Dermis microvascular lymphatic vessel endothelial cell (primary cell): ENCODE measurements around the gene C19orf12. TPM values are rescaled to one million over a fixed set of nuclear protein-coding genes. Genes with fewer than 3 reads are reported as not detected.
"Not testable (repeated sequence)": the region's sequence is repeated elsewhere in the genome, so short reads cannot be mapped to it uniquely, and the experiment has no call there.

Experiments
- DNase-seq, 2 donors: peaks; one replicate each; pipeline versions ENCODE4 v3.0.0 to v3.0.0-alpha.2; 2010; ENCODE audit warnings: low read depth in 2 of 2
- total RNA-seq: library from RNA; depleted of rRNA; stranded (reverse); fragments of >200 nt; gene quantifications from 2 replicates; pipeline ENCODE4 v1.2.1, GENCODE V29; 2014

C19orf12 gene
- total RNA-seq, 1 donor from 2014 or later, result 12.3 TPM

DNA sequence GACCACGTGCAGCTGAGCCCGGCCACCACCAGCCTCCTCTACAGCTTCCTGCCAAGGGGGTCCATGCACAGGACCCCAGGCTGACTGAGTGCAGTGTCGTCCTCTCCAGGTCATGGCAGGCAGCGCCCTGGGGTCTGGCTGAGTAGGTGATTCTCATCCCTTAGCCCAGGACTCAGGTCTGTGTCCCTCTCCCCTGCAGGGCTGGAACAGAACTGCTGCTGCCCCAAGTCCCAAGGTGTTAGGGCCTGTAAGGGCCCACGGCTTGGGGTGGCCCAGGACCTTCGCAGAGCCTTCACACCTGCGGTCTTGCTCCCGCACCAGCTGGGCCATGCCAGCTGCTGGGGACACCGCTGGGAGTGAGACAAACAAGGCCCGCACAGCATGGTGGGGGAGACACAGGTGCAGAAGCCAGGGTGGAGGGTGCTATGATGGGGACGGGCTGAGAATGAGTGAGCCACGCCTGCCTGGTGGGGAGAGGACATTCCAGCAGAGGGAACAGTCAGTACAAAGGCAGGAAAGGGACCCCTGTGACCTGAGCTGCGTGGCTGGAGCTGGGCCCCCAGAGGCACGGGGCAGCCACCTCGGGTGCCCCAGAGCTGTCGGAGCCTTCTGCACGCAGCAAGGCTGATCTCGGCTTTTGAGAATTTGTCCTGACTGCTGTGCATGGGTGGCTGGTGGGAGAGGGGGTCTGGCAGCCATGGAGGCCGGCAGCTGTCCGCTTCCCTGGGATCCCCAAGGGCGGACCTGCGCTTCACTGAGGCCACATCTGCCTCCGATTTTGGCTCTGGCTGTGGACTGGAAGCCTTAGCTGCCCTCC lies 37.9 kb downstream of the C19orf12 start:
- no peak for DNase-seq

DNA sequence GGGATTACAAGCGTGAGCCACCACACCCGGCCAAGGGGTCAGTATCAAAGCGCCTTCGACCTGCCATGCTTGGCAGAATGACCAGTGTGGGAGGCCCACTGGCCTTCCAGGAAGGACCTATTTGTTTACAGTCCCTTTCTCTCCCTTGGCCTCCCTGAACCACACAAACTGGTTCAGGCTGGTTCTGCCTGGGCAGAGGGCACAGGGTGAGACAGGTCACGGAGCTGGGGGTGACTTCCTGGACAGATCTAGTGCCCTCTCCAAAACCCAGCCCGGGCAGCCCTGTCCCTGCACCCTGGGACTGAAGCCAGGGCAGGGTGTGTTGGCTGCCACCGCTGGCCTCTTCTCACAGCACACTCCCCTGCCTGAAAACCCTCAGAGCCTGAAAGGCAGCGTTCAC lies 38.5 kb downstream of the C19orf12 start:
- no peak for DNase-seq

DNA sequence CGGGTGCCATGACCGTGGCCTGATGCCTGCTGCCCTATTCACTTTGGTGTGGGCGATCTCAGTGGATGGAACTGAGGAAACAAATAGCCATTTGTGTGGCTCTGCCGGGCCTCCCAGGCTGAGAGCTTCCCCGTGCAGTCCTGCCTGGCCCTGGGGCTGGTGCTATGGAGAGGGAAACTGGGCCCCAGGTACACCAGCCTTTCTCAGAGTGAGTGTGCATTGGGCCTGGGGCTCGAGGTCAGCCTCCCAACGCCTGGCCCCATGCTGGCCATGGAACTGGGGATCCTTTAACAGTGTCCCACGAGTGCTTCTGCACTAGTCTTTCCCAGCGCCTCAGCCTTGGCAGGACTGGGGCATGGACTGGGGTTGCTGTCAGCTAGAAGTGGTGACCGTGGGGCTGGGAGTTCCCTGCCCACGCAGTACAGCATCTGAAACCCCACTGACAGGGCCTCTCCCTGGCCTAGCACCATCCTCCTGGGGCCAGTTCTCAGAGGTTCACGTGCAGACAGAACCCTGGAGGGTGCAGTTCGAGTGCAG lies 39.3 kb downstream of the C19orf12 start:
- no peak for DNase-seq

DNA sequence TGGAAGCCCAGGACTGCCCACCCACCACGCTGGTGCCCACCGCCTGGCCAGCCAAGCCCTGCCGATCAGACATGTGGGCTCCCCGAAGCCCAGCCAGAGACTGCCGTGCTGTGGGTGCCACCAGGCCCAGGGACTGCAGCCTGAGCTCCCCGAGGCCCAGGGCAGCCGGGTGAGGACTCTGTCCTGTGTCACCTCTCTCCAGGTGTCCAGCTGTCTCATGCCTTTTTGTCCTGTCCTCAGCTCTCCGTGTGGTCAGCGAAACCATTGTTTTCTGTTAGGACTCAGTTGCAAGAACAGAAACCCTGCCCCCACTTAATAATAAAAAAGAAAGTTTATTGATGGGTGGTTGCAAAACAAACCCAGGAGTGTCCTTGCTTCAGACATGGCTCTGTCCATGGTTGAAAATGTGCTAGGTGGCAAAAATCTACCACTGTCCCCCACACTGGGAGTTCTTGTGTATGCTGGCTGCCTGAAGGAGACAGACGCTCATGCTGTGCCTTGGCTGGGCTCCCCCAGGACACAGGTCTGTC lies 39.9 kb downstream of the C19orf12 start:
- DNase-seq, result no peak

DNA sequence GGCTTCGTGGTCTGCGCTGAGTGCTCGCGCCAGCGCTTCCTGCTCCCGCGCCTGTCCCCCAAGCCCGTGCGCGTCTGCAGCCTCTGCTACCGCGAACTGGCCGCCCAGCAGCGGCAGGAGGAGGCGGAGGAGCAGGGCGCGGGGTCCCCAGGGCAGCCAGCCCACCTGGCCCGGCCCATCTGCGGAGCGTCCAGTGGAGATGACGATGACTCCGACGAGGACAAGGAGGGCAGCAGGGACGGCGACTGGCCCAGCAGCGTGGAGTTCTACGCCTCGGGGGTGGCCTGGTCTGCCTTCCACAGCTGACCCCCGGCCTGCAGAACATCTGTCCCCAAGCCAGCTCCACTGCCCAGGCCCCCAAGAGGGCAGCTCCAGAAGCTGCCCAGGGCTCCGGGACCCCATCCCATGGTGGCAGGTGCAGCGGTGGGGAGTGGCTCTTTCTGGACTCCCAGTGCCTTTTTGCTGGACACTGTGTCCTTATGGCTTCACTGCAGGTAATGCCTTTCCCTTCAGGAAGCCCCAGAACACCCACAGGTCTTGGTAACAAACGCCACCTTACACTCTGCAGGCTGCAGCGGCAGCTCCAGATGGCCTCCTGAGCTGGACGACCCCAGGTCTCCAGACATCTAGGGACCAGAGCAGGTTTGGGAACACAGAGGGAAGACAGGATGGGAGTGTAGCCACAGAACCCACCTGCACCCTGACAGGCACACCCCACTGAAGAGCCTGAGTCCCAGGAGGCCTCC lies 40.5 kb downstream of the C19orf12 start:
- no peak for DNase-seq

DNA sequence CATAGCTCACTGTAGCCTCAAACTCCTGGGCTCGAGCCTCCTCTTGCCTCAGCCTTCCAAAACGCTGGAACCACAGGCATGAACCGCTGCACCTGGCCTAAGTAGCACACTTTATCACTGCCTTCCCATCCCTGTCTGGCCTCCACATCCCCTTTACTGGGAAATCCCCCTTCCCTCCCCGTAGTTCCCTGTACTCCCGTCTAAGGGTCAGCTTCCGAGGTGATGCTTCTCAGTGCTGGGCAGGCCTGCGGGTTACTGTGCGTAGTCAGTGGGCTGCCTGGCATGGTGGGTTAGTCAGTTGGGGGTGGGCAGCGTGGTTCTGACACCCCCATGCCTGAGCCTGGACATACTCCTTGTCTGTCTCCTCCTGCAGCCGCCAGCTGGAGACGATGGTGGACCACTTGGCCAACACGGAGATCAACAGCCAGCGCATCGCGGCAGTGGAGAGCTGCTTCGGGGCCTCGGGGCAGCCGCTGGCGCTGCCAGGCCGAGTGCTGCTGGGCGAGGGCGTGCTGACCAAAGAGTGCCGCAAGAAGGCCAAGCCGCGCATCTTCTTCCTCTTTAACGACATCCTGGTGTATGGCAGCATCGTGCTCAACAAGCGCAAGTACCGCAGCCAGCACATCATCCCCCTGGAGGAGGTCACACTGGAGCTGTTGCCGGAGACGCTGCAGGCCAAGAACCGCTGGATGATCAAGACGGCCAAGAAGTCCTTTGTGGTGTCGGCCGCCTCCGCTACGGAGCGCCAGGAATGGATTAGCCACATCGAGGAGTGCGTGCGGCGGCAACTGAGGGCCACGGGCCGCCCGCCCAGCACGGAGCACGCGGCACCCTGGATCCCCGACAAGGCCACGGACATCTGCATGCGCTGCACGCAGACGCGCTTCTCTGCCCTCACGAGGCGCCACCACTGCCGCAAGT lies 41.4 kb downstream of the C19orf12 start:
- DNase-seq, result no peak

DNA sequence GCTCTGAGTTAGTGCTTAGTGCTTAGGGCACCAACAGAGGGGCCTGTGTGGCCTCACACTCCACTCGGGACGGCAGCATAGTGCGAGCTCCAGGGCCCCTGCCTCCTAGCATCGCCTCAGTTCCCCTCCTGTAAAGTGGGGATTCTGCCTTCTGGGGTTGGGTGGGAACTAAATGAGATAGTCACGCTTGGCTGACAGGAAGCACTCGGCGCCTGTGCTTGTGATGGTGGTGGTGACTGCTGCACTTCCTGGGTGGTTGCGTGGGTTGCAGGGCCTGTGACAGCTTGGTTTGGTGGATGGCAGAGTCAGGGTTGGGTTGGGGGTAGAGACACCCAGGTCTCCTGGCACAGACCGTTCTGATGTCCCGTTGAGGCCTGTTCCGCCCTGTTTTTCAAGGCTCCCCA lies 42.1 kb downstream of the C19orf12 start:
- DNase-seq, result no peak

DNA sequence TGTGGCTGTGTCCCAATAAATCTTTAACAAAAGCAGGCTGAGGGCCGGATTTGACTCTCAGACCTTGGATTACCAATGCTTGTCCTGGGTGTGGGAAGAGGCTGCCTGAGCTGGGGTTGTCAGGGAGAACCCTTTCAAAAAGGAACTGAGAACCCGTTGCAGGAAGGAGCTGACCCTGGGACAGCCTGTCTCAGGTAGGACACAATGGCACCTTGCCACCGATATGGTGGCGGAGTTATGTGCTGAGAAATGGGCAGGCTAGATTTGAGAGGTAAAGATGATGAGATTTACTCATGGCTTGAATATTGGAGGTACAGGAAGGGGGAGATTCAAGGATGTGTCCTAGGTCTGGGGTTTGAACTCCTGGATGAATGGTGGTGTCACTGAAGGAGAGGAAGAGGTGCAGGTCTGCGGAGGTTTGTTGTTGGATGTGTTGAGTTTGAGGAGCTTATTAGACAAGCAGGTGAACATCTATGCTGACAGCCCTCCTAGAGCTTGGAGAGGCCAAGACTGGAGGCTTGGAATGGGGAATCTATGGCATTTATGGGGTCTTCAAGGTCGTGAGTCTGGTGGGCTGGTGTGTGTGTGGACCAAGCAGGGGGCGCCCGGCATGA lies 42.6 kb downstream of the C19orf12 start:
- no peak for DNase-seq

DNA sequence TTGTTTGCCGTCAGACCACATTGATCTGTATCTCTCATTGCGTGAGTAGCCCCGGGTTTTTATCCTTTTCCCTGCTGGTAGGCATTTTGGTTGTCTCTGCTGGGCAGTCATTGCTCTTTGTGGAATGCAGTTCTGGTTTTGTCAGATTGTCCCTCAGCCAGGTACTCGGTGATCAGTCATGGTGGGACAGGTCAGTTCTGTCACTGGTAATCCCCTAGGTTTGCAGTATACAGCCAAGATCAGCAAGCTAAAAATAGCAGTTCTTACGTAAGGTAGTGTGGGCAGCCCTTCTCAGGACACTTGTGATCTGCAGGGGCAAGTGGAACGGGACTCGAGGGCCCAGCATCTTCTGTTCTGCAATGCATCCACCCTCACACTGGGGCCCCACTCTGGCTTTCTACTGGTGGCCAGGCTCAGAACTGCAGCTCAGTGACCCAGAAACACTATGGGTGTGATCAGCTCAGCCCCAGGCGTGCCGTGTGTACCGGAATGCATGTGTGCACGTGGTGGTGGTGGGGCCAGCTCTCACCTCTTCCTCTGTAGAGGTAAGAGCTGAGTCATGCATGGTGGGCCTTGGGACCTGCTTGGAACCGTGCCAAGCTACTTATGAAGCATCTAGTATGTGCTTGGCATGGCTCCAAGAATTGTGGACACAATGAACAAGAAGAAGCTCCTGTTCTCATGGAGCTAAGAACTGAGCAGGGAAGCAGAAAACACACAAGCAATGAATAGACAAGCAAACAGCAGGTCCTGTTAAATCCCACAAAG lies 43.5 kb downstream of the C19orf12 start:
- peak in 1 of 2 donors; percentile 80 for DNase-seq

DNA sequence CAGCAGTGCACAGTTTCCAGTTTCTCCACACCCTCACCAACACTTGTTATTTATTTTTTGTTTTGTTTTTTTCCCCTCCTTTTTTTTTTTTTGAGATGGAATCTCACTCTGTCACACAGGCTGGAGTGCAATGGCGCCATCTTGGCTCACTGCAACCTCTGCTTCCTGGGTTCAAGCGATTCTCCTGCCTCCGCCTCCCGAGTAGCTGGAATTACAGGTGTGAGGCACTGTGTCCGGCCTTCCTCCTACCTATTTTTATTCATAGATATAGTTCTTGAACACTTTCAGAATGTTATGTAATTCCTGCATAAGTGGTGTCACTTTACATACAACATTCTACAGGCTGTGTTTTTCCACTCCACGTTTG lies 44.1 kb downstream of the C19orf12 start:
- DNase-seq, result not testable (repeated sequence)

DNA sequence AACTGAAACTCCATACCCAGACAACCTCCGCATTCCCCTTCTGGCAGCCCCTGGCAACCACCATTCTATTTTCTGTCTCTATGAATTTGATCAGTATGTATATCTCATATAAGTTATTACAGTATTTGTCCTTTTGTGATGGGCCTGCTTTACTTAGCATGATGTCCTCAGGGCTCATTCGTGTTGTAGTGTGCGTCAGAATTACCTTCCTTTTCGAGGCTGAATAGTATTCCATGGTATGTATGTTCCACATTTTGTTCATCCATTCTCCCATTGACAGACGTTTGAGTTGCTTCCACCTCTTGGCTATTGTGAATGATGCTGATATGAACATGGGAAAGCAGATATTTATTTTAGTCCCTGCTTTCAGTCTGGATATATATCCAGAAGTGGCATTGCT lies 44.8 kb downstream of the C19orf12 start:
- DNase-seq, result no peak

DNA sequence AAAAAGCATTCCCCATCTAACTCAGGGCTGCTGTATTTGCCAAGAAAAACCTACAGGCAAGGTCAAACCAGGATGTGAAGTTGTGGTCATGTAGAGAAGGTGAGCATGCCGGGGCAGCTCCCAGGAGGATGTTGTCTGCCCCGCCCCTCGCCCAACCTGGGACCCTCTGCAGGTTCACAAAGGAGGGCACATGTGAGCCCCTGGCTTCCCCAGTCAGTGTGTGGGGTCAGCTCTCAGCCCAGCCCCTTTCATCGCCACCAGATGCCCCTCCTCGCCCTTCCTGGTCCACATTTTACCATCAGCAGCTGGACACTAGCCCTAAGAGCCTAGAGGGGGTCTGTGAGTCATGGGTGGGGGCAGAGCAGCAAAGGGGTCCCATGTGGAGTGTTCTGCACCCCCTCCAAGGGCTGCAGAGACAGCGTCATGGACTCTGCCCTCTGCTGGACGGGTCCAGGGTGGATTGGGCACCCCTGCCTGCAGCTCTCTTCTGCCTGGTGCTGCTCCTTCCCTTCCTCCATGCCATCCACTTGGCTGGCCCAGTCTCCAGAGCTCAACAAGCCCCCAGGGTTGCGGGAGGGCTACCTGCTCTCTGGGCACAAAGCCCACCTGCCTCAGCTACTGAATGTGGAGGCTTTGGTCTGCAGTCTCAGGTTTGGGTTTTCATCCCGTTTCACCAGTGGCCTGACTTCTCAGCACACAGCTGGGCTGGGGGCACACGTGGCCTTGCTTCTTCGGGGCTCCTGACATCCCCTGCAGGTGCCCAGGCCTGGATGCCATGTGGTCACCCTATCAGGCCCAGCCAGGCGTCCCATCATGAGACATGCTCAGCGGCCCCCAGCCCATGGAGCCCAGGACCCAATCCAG lies 46.1 kb downstream of the C19orf12 start:
- DNase-seq, result no peak

DNA sequence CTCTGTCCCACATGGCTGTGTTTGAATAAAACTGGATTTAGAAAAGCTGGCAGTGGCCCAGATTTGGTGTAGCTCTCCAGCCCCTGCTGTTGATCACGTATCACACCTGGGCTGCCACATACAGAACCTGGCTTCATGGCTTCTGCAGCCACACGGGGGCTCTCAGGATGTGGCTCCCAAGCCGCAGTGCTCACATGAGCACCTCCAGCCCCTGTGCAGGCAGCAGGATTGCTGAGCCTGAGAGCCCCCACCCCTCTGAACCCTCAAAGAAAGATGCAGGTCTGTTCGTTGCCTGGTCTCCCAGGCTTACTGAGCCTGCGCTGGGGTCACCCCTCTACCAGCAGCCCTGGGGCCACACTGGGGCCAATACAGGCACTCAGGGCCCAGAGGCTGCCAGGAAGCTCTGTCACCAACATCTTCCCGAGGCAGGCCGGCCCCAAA lies 47.1 kb downstream of the C19orf12 start:
- no peak for DNase-seq

DNA sequence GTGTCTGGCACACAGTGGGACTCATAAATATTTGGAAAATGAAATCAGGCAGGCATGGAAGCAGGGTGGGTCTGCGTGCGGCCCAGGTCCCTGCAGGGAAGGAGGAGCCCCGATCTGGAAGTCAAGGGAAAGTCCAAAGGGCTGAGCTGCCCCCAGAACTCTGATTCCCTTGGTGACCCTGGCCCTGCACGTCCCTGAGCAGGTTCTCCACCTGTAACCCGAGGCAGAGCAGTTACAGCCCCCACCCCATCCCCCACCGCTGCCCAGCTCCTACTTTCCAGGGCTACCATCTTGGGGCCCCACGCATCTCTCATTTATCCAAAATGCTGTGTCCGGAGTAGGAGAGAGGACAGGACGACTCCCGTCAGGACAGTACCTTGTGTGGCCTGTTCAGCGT lies 47.7 kb downstream of the C19orf12 start:
- no peak for DNase-seq

DNA sequence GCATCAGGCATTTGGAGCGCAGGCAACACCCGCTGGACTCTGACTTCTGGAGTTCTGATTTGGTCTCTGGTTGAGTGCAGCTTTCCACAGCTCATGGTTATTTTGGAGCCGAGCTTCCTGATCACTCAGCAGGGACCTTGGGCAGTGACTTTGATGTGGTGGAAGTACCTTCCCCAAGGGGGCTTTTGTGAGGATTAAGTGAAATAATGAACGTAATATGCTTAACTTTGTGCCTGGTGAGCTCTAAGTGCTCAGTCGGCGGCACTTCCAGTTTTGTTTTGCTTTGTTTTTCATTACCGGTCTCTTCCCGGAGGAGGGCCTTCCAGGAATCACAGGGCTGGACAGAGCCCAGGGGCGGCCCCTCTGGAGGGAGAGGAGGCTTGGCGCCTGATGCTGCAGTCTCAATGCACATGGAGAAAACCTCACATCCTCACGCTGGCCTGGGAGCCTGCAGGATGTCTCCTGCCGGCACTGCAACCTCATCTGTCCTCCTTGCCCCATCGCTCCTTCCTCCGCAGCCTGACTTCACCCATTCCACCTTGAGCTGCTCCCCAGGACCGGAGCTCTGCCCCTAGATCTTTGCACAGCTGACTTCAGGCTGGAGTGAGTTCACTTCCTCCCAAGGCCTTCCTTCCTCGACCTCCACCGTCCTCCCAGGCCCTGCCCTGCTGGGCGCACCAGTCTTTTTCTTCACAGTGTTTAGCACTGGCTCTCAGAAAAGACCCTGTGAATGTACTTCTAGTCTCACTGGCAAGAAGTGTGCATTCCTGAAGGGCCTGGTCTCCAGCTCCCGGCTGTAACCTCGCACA lies 48.3 kb downstream of the C19orf12 start:
- DNase-seq, result peak in 1 of 2 donors; percentile 64

DNA sequence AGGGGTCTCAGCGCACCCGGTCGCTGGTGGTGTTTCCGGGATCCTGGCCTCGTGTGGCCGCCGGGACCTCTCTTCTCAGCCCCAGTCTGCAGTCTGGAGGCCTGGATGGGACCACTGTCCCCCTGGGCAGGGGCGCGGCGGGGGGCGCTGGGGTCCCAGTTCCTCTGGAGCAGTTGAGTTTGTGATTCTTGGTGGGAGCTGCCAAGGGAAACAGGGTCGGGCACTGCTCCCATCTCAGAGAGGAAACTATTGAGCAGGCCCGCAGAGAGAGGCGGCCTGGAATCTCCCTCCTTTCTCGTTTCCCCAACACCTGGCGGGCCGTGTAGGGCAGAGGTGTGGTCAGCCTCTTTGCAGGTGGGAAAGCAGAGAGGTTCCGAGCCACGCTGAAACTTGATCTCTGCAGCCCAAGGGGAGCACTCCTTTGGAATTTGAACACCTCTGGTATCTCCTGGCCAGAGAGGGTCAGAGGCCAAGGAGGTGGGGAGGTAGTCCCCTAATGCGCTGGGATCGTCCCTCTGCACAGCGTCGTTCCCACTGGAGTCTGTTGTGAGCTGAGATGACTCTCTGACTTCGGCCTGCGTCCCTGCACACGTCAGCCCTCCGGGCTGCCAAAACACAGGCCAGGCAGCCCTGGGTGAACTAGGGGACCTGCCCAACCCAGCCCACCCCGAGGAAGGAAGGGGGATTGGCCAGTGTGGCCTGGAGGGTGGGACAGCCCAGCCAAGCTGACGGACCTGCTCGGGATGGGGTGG lies 49.1 kb downstream of the C19orf12 start:
- peak in 1 of 2 donors; percentile 39 for DNase-seq

DNA sequence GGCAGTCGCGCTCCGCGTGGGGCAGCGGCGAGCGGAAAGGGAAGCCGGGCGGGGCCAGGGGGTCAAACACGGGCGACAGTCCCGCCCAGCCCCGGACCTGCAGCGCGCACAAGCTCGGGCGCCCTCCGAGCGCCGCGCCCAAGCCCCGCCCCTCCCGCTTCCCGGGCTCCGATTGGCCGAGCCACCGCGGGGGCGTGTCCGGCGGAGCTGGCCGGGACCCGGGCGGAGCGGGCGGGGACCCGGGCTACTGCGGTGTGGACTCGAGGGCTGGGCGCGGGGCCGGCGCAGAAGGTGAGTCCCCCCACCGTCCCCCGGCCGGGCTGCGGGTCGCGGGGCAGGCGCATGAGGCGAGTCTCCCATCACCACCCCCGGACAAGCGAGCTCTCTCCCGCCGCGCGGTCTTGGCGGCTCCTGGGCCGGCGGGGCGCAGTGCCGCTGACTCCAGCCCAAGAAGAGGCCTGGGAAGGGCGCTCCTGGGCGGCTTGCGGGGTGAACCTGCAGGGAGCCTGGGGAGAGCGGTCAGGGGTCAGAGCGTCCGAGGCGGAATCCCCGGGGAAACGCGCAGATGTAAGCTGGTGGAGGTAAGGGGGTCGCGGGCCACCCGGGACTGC lies 49.7 kb downstream of the C19orf12 start, which contains the start of gene PLEKHF1:
PLEKHF1 (plus strand) TSS at position 247 of the 611 bp plus-strand sequence. CDS start 8,379 bp downstream, outside the sequence.
- peak in 1 of 2 donors; percentile 83 for DNase-seq
